Hepatocyte (in vitro differentiated cells): Measurements from ENCODE around the gene ASAP2.
"Not testable (repeated sequence)": the region's sequence is repeated elsewhere in the genome, so short reads cannot be mapped to it uniquely, and the experiment has no call there.

ENCODE experiments used
- CTCF ChIP-seq: fragments of 200-600 bp; sonication (generic); IDR thresholded peaks from 2 replicates; pipeline ENCODE4 v1.5.1; 2016; ENCODE audit warnings: antibody characterized with exemption, mild to moderate bottlenecking; ENCODE audit not compliant: poor library complexity
- EZH2 ChIP-seq: fragments of 200-600 bp; sonication (generic); IDR thresholded peaks from 2 replicates; pipeline ENCODE4 v1.6.1; 2016; ENCODE audit warnings: antibody characterized with exemption, mild to moderate bottlenecking, borderline replicate concordance

- not testable (repeated sequence) for TF ChIP-seq CTCF, EZH2
Measured at GRCh38 chr2:9398251-9398650, 191.6 kb downstream of the ASAP2 start.
